Loucy (cell line): ENCODE data around the gene RFT1.

Source experiments
- CTCF ChIP-seq: fragments of 200-600 bp; sonication (generic); conservative IDR thresholded peaks from 2 replicates; pipeline ENCODE4 v1.5.1; 2014; ENCODE audit warnings: mild to moderate bottlenecking, antibody characterized with exemption, low read length
- EZH2phosphoT487 ChIP-seq: fragments of 200-600 bp; IDR thresholded peaks from 2 replicates; pipeline ENCODE4 v1.6.1; 2018; ENCODE audit warnings: antibody characterized with exemption, mild to moderate bottlenecking, moderate library complexity, borderline replicate concordance

- no peak for TF ChIP-seq CTCF
- no peak for TF ChIP-seq EZH2phosphoT487
These were observed 25.5 kb upstream of the RFT1 start for GRCh38 chr3:53155760-53156159.
